C4-2B (cell line): ENCODE measurements around the gene KCP.

ENCODE experiments used
- CTCF ChIP-seq: fragments of 450-650 bp; conservative IDR thresholded peaks from 2 replicates; pipeline ENCODE4 v1.5.1; 2017; ENCODE audit warnings: mild to moderate bottlenecking
- ZFX ChIP-seq: fragments of 450-650 bp; IDR thresholded peaks from 2 replicates; pipeline ENCODE4 v1.6.1; 2017

GRCh38 chr7:128928882-128929788 lies 18.6 kb upstream of the KCP start:
- no peak for TF ChIP-seq CTCF
- no peak for TF ChIP-seq ZFX
